ENCODE data around the gene STK11IP.

DNA sequence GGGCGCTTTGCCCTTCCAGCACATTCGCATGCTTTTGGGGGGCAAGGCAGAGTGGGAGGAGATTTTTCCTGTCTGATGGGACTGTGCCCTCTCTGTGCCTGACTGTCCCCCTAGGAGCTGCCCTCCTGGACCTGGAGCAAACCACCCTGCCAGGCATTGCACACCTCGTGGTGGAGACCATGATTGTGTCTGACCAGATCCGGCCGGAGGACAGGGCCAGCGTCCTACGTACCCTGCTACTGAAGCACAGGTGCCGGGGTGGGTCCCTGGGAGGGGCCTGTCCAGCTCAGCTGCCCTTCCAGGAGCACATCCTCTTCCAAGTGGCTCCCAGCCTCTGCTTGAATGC is 35.1 kb downstream of the STK11IP start:
- TF ChIP-seq, protein P1, sequence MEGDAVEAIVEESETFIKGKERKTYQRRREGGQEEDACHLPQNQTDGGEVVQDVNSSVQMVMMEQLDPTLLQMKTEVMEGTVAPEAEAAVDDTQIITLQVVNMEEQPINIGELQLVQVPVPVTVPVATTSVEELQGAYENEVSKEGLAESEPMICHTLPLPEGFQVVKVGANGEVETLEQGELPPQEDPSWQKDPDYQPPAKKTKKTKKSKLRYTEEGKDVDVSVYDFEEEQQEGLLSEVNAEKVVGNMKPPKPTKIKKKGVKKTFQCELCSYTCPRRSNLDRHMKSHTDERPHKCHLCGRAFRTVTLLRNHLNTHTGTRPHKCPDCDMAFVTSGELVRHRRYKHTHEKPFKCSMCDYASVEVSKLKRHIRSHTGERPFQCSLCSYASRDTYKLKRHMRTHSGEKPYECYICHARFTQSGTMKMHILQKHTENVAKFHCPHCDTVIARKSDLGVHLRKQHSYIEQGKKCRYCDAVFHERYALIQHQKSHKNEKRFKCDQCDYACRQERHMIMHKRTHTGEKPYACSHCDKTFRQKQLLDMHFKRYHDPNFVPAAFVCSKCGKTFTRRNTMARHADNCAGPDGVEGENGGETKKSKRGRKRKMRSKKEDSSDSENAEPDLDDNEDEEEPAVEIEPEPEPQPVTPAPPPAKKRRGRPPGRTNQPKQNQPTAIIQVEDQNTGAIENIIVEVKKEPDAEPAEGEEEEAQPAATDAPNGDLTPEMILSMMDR (IDR thresholded peaks at IDR 0.05) = no peak
- no peak for TF ChIP-seq NR1H2 (CRISPR knock-in tag; IDR thresholded peaks at IDR 0.05)
- no peak for TF ChIP-seq ZNF232 (CRISPR knock-in tag; IDR thresholded peaks at IDR 0.05)
- TF ChIP-seq CBFB (CRISPR knock-in tag; IDR thresholded peaks at IDR 0.05; ENCODE audit: low read depth) = no peak
- TF ChIP-seq, protein P2, sequence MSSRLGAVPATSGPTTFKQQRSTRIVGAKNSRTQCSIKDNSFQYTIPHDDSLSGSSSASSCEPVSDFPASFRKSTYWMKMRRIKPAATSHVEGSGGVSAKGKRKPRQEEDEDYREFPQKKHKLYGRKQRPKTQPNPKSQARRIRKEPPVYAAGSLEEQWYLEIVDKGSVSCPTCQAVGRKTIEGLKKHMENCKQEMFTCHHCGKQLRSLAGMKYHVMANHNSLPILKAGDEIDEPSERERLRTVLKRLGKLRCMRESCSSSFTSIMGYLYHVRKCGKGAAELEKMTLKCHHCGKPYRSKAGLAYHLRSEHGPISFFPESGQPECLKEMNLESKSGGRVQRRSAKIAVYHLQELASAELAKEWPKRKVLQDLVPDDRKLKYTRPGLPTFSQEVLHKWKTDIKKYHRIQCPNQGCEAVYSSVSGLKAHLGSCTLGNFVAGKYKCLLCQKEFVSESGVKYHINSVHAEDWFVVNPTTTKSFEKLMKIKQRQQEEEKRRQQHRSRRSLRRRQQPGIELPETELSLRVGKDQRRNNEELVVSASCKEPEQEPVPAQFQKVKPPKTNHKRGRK (CRISPR knock-in tag; IDR thresholded peaks at IDR 0.05; ENCODE audit: borderline replicate concordance) = no peak
- TF ChIP-seq NFE2L1 (CRISPR knock-in tag; IDR thresholded peaks at IDR 0.05) = no peak
- no peak for TF ChIP-seq ZNF121 (CRISPR knock-in tag; IDR thresholded peaks at IDR 0.05)
- TF ChIP-seq, protein P3, sequence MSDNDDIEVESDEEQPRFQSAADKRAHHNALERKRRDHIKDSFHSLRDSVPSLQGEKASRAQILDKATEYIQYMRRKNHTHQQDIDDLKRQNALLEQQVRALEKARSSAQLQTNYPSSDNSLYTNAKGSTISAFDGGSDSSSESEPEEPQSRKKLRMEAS (CRISPR knock-in tag; IDR thresholded peaks at IDR 0.05) = no peak
